ENCODE results near the gene RNASE4. TPM values are rescaled to one million over a fixed set of nuclear protein-coding genes. Genes with fewer than 3 reads are reported as not detected.

The RNASE4 gene
- total and polyA plus RNA-seq, 2 experiments from 2014 or later = 0.29 to 2.0 TPM

DNA sequence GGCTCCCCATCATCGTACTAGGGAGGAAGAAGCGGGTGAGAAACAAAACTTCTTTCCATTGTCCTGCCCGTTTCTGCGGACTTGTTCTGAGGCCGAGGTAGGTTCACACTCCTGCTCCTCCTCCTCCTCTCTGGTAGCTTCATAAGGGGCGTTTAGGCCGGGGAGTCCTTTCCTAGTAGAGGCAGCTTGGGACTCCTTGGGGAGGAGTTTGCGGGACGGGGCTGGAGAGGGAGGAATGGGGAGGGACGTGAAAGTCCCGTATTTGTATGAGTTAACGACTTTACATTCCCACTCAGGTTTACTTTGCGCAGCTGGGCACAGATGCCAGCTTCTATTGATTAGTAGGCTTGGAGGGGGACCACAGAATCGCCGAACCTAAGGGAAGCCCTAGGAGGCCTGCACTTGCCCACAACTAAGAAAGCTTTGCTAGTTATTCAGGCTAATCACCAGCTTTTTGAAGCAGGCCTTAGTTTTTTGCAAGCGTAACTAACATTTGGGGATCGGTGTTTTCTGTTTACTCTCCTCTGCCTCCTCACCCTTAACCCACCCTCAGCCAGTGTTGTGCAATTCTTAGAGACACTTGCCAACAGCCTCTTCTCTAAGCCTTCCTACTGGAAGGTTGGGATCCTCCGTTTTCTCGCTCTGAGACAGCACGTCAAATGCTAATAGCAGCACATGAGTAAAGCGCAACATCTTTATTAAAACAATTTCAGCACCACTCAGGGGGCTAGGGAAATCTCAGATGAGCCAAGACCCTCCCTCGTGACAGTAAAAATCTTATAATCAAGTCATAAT lies 499 bp downstream of the RNASE4 start:
- peak overlapping the region; percentile 60; the same call in 1 of the 2 replicates for H3K27ac Mint-ChIP-seq
- Histone ChIP-seq H3K27me3 (ENCODE audit: insufficient read depth) (no peaks in the 10 kb centered on the region), H3K4me2 (peak overlapping the region; percentile 80), H3K27ac (ENCODE audit: low read depth) (no peak overlapping the region), H3F3A (replicated peaks; ENCODE audit: low read depth) (peaks cover 3% of the 10 kb centered on the region; the same call in 1 of the 2 replicates), H3K4me3 (peak overlapping the region; percentile 92), H3K9me2 (ENCODE audit: insufficient read depth) (no peaks in the 10 kb centered on the region), H3K79me2 (replicated peaks; ENCODE audit: insufficient read depth) (no peaks in the 10 kb centered on the region), H4K20me1 (replicated peaks; ENCODE audit: insufficient read depth) (no peaks in the 10 kb centered on the region), H3K36me3 (ENCODE audit: insufficient read depth) (no peaks in the 10 kb centered on the region), H2AFZ (peak overlapping the region; percentile 98), H3K4me1 (ENCODE audit: insufficient read depth) (peaks cover 9% of the 10 kb centered on the region)
- H3K4me1 Mint-ChIP-seq = peaks cover 27% of the 10 kb centered on the region
- peaks cover 4% of the 10 kb centered on the region for H3K36me3 Mint-ChIP-seq (ENCODE audit: low read depth)
- no peaks in the 10 kb centered on the region; the same call in 2 of the 3 replicates for H3K9me3 Mint-ChIP-seq
- DNase-seq (ENCODE audit: low spot score) (peak; percentile 66), ATAC-seq (peak; percentile 14)
- no peak overlapping the region for H3K4me3 Mint-ChIP-seq
- H3K27me3 Mint-ChIP-seq (ENCODE audit: insufficient read depth, low read depth, poor library complexity) = peaks cover 13% of the 10 kb centered on the region
- no peak for TF ChIP-seq ZNF331 (CRISPR knock-in tag; IDR thresholded peaks at IDR 0.05; ENCODE audit: low read depth)
- TF ChIP-seq STAT1 (IDR thresholded peaks at IDR 0.05; ENCODE audit: unreplicated experiment) = no peak
- no peak for TF ChIP-seq NANOG (IDR thresholded peaks at IDR 0.05; ENCODE audit: borderline replicate concordance)
- TF ChIP-seq, protein P1, sequence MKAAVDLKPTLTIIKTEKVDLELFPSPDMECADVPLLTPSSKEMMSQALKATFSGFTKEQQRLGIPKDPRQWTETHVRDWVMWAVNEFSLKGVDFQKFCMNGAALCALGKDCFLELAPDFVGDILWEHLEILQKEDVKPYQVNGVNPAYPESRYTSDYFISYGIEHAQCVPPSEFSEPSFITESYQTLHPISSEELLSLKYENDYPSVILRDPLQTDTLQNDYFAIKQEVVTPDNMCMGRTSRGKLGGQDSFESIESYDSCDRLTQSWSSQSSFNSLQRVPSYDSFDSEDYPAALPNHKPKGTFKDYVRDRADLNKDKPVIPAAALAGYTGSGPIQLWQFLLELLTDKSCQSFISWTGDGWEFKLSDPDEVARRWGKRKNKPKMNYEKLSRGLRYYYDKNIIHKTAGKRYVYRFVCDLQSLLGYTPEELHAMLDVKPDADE (IDR thresholded peaks at IDR 0.05) = no peak
- TF ChIP-seq, protein P2, sequence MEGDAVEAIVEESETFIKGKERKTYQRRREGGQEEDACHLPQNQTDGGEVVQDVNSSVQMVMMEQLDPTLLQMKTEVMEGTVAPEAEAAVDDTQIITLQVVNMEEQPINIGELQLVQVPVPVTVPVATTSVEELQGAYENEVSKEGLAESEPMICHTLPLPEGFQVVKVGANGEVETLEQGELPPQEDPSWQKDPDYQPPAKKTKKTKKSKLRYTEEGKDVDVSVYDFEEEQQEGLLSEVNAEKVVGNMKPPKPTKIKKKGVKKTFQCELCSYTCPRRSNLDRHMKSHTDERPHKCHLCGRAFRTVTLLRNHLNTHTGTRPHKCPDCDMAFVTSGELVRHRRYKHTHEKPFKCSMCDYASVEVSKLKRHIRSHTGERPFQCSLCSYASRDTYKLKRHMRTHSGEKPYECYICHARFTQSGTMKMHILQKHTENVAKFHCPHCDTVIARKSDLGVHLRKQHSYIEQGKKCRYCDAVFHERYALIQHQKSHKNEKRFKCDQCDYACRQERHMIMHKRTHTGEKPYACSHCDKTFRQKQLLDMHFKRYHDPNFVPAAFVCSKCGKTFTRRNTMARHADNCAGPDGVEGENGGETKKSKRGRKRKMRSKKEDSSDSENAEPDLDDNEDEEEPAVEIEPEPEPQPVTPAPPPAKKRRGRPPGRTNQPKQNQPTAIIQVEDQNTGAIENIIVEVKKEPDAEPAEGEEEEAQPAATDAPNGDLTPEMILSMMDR (conservative IDR thresholded peaks at IDR 0.05; ENCODE audit: low read depth in 2 of 2) = no peak
- TF ChIP-seq JUNB (IDR thresholded peaks at IDR 0.05; ENCODE audit: unreplicated experiment) = no peak
- TF ChIP-seq ZNF114 (CRISPR knock-in tag; IDR thresholded peaks at IDR 0.05) = no peak
- no peak for TF ChIP-seq POLR2AphosphoS5 (IDR thresholded peaks at IDR 0.05; ENCODE audit: low read depth)
- no peak for TF ChIP-seq EZH2phosphoT487 (IDR thresholded peaks at IDR 0.05; ENCODE audit: unreplicated experiment)
- TF ChIP-seq, protein P3, sequence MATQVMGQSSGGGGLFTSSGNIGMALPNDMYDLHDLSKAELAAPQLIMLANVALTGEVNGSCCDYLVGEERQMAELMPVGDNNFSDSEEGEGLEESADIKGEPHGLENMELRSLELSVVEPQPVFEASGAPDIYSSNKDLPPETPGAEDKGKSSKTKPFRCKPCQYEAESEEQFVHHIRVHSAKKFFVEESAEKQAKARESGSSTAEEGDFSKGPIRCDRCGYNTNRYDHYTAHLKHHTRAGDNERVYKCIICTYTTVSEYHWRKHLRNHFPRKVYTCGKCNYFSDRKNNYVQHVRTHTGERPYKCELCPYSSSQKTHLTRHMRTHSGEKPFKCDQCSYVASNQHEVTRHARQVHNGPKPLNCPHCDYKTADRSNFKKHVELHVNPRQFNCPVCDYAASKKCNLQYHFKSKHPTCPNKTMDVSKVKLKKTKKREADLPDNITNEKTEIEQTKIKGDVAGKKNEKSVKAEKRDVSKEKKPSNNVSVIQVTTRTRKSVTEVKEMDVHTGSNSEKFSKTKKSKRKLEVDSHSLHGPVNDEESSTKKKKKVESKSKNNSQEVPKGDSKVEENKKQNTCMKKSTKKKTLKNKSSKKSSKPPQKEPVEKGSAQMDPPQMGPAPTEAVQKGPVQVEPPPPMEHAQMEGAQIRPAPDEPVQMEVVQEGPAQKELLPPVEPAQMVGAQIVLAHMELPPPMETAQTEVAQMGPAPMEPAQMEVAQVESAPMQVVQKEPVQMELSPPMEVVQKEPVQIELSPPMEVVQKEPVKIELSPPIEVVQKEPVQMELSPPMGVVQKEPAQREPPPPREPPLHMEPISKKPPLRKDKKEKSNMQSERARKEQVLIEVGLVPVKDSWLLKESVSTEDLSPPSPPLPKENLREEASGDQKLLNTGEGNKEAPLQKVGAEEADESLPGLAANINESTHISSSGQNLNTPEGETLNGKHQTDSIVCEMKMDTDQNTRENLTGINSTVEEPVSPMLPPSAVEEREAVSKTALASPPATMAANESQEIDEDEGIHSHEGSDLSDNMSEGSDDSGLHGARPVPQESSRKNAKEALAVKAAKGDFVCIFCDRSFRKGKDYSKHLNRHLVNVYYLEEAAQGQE (IDR thresholded peaks at IDR 0.05; ENCODE audit: unreplicated experiment) = no peak
- no peak for TF ChIP-seq EZH2 (IDR thresholded peaks at IDR 0.05; ENCODE audit: low read depth, unreplicated experiment)
- TF ChIP-seq, protein P4, sequence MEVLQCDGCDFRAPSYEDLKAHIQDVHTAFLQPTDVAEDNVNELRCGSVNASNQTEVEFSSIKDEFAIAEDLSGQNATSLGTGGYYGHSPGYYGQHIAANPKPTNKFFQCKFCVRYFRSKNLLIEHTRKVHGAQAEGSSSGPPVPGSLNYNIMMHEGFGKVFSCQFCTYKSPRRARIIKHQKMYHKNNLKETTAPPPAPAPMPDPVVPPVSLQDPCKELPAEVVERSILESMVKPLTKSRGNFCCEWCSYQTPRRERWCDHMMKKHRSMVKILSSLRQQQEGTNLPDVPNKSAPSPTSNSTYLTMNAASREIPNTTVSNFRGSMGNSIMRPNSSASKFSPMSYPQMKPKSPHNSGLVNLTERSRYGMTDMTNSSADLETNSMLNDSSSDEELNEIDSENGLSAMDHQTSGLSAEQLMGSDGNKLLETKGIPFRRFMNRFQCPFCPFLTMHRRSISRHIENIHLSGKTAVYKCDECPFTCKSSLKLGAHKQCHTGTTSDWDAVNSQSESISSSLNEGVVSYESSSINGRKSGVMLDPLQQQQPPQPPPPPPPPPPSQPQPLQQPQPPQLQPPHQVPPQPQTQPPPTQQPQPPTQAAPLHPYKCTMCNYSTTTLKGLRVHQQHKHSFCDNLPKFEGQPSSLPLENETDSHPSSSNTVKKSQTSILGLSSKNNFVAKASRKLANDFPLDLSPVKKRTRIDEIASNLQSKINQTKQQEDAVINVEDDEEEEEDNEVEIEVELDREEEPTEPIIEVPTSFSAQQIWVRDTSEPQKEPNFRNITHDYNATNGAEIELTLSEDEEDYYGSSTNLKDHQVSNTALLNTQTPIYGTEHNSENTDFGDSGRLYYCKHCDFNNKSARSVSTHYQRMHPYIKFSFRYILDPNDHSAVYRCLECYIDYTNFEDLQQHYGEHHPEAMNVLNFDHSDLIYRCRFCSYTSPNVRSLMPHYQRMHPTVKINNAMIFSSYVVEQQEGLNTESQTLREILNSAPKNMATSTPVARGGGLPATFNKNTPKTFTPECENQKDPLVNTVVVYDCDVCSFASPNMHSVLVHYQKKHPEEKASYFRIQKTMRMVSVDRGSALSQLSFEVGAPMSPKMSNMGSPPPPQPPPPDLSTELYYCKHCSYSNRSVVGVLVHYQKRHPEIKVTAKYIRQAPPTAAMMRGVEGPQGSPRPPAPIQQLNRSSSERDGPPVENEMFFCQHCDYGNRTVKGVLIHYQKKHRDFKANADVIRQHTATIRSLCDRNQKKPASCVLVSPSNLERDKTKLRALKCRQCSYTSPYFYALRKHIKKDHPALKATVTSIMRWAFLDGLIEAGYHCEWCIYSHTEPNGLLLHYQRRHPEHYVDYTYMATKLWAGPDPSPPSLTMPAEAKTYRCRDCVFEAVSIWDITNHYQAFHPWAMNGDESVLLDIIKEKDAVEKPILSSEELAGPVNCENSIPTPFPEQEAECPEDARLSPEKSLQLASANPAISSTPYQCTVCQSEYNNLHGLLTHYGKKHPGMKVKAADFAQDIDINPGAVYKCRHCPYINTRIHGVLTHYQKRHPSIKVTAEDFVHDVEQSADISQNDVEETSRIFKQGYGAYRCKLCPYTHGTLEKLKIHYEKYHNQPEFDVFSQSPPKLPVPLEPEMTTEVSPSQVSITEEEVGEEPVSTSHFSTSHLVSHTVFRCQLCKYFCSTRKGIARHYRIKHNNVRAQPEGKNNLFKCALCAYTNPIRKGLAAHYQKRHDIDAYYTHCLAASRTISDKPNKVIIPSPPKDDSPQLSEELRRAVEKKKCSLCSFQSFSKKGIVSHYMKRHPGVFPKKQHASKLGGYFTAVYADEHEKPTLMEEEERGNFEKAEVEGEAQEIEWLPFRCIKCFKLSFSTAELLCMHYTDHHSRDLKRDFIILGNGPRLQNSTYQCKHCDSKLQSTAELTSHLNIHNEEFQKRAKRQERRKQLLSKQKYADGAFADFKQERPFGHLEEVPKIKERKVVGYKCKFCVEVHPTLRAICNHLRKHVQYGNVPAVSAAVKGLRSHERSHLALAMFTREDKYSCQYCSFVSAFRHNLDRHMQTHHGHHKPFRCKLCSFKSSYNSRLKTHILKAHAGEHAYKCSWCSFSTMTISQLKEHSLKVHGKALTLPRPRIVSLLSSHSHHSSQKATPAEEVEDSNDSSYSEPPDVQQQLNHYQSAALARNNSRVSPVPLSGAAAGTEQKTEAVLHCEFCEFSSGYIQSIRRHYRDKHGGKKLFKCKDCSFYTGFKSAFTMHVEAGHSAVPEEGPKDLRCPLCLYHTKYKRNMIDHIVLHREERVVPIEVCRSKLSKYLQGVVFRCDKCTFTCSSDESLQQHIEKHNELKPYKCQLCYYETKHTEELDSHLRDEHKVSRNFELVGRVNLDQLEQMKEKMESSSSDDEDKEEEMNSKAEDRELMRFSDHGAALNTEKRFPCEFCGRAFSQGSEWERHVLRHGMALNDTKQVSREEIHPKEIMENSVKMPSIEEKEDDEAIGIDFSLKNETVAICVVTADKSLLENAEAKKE (CRISPR knock-in tag; IDR thresholded peaks at IDR 0.05) = no peak
- no peak for TF ChIP-seq CREB1 (CRISPR knock-in tag; IDR thresholded peaks at IDR 0.05; ENCODE audit: low read depth)
